GM21723 (cell line): ENCODE data around the gene SSU72.

ENCODE experiments used
- ATAC-seq: cut with Tn5 transposase; IDR thresholded peaks from one replicate; pipeline ENCODE4 v1.9.1; 2021; ENCODE audit warnings: mild to moderate bottlenecking, moderate library complexity; ENCODE audit not compliant: unreplicated experiment

Gene SSU72

DNA sequence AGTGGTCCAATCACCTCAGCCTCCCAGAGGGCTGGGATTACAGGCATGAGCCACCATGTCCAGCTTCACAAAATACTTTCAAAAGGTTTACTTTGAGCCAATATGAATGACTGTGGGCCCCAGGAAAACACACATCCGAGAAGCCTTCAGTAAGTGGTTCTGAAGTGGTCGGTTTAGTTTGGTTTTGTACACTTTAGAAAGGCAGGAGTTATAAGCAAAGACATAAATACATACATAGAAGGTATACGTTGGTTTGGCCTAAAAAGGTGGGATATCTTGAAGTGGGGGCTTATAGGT lies 37.4 kb upstream of the SSU72 start:
- no peak for ATAC-seq

DNA sequence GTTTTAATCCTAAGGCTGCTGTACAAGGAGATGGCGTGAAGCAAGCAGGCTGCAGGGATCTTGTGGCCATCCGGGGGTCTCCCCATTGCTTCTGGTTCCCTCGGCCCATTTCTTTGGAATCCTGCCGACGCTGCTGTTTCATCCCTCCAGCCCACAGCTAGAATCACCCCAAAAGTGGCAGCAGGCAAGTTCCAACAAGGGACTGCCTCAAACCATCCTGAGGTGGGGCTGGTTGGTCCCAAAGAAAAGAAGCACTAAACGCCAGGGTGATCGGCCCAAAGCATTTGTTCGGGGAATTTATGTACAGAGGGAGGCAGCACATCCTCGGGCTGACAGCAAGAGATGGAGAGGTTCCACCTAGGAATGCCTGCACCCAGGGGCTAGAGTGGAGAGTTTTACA lies 36.1 kb upstream of the SSU72 start:
- no peak for ATAC-seq

DNA sequence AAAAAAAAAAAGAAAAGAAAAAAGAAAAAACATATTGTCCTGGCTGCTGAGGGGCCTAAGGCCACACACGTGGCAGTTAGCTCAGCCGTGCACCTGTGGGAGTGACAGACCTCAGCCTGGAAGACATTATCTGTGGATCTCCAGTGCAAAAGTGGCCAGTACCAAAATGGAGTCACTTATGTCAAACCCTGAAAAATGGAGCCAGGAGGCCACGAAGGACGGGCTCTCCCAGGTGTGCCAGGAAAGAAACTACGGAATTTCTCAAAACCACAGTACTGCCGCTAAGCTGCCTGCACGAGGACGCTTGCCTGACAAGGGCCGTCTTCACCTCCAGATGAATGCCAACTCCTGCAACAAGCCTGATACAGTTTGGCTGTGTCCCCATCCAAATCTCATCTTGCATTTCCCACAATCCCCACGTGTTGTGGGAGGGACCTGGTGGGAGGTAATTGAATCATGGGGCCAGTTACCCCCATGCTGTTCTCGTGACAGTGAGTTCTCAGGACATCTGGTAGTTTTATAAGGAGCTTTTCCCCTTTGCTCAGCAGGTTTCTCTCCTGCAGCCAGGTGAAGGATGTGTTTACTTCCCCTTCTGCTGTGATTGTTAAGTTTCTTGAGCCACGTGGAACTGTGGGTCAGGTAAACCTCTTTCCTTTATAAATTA lies 35.3 kb upstream of the SSU72 start:
- ATAC-seq: no peak

DNA sequence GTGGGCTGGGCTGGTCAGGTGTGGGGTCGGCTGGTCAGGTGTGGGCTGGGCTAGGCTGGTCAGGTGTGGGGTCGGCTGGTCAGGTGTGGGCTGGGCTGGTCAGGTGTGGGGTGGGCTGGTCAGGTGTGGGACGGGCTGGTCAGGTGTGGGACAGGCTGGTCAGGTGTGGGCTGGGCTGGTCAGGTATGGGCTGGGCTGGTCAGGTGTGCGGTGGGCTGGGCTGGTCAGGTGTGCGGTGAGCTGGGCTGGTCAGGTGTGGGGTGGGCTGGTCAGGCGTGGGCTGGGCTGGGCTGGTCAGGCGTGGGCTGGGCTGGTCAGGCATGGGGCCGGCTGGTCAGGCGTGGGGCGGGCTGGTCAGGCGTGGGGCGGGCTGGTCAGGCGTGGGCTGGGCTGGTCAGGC lies 31.6 kb upstream of the SSU72 start:
- no peak for ATAC-seq

DNA sequence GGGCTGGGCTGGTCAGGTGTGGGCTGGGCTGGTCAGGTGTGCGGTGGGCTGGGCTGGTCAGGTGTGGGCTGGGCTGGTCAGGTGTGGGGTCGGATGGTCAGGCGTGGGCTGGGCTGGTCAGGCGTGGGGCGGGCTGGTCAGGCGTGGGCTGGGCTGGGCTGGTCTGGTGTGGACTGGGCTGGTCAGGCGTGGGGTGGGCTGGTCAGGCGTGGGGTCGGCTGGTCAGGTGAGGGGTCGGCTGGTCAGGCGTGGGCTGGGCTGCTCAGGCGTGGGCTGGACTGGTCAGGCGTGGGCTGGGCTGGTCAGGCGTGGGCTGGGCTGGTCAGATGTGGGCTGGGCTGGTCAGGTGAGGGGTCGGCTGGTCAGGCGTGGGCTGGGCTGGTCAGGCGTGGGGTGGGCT lies 31.1 kb upstream of the SSU72 start:
- no peak for ATAC-seq

DNA sequence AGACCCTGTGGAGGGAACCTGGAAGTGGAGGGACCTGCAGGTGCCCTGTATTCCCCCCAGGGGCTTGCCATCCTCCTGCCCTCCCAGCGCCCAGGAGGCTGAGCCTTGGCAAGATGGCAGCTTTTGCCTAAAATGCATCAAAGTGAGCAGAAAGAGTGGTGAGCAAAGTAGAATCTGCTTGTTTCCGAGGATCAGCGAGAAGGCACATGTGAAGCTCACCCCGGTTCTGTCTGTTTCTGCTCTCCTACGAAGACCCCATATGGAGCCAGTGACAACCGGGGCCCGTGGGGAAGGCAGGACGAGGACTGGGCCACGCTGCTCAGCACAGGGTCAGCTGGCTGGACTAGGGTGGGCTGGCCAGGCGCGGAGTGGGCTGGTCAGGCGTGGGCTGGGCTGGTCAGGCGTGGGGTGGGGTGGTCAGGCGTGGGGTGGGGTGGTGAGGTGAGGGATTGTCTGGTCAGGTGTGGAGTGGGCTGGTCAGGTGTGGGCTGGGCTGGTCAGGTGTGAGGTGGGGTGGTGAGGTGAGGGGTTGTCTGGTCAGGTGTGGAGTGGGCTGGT lies 30.4 kb upstream of the SSU72 start:
- ATAC-seq: no peak

DNA sequence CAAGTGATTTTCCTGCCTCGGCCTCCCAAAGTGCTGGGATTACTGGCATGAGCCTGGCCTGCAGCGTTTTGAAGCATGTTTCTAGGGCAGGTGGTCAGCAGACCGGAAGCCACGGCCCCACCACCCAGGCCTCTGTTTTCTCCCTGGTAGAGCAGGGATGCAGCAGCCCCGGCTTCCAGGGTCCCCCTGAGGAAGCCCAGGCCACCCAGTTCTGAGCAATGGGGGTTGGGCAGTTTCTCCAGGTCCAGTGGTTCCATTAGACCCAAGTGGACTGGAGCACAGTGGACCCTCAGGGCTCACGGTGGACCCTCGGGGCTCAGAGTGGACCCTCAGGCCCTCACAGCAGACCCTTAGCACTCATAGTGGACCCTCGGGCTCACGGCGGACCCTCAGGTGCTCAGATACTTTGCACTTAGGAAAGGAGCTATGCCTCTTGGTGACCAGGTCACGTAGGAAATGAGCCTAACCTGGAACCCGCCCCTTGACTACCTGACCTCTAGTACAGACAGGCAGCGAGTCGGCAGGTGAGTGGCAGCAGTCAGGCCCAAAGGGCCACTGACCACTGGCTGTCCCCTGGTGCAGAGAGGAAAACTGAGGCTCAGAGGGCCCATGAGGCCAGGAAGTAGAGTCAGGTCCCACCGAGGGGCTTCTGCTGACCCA lies 29.8 kb upstream of the SSU72 start:
- no peak for ATAC-seq

DNA sequence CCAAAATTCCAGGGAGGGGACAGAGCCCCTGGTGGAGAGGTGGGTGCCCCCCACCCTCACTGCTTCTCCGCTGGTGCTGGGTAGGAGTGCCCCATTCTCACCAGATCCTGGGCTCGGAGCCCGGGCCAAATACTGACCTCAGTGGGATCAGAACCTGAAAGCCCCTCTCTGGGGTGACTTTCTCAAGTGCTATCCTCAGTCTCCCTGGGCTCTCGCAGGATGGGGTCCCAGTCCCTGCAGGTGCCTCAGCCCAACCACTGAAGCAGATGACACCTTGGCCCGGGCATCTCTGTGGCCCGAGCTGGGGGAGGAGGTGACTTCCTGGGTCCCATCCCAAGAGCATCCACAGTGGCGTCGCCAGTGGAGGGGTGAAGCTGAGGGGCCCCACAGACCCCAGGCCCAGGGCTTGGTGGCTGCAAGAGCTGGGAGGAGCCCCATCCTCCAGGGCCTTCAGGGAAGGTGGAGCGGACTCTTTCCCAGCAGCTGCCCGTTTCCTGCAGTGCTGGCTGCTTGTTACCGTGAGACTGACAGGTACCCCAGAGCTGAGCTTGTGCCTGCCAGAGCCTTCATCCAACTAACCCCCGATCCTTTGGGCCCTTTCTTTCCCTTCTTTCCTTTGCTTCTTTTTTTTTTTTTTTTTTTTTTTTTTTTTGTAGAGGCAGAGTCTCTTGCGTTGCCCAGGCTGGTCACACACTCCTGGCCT lies 29.2 kb upstream of the SSU72 start:
- no peak for ATAC-seq

DNA sequence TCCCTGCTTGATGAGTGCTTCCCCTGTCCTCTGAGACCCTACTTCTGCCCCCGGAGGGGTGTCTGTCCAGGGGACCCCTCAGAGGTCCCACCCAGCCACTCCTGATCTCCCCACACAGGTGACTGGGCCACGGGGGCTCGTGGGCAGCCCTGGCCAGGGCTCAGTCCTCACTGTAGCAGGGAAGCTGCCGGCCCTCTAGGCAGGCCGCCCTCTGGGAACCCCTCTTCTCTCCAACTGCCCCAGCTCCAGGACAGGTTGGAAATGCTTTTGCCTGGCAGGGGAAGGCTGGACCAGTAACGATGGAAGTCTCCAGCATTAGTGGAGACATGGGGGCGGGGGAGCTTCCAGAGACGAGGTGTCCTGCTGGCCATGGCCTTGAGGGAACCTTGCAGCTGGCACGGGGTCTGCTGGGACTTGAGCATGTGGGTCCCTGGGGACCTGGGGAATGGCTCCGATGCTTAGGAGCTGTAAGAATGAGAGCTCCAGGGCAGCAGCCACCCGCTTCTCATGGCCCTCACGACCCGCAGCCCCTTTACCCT lies 28.4 kb upstream of the SSU72 start:
- ATAC-seq: no peak

DNA sequence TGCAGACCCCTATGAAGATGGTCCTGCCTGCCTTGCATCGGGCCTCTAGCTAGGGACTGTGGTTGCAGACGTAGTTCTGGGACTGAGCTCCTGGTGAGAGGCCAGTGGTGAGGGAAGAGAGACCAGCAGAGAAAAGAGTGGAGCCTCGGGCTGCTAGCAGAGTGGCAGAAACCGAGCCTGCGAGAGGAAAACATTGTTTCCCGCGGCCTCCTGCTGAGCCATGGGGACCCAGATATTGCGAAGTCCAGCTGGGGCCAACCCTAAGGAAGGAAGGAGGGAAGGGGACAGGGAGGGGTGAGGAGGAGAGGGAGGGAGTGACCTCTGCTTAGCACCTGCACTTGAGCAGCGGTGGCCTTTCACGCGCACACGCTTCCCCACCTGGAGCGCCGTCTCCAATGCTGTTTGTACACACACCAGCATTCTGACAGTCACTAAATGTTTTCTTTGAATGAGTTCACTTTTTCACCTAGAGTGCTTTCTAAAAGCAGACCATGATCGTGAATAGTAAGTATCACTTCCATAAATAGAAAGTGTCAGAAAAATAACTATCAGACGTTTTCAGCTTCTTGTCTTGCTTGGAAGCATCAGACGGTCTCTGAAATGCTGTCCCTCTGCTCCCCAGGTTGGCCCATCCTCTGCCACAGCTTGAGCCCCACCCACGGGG lies 27.8 kb upstream of the SSU72 start:
- ATAC-seq: no peak

DNA sequence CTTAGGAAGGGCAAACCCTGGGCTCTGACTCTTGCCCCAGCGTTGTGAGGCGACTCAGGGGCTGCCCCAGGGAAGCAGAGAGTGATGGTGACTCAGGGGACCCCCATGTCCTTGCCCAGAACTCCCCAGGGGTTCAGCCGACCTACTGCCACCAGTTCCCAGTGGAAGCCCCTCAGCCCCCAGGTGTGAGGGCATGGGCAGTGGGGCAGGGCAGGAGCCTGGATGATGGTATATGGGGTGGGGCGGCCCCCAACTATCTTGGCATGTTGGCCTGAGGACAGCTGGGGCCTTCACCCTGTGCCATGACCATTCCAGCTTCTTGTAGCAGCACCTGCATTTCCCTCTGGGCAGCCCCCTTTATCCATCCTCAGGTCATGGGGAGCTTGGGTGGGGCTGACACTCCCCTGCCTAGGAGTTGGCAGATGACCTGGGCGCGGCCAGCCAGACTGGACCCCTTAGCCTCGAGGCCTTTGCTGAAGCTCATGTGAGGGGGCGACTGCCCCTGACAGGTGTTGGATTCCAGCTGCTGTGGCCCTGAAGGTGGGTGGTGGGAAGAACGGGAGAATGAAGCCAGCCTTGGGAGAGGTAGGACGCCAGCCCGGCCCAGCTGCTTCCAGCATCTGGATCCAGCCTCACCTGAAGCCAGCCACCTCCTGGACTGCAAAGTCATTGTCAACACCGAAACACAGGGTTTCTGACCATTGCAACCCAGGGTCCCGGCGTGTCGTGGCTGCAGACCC lies 27.1 kb upstream of the SSU72 start:
- ATAC-seq: no peak

DNA sequence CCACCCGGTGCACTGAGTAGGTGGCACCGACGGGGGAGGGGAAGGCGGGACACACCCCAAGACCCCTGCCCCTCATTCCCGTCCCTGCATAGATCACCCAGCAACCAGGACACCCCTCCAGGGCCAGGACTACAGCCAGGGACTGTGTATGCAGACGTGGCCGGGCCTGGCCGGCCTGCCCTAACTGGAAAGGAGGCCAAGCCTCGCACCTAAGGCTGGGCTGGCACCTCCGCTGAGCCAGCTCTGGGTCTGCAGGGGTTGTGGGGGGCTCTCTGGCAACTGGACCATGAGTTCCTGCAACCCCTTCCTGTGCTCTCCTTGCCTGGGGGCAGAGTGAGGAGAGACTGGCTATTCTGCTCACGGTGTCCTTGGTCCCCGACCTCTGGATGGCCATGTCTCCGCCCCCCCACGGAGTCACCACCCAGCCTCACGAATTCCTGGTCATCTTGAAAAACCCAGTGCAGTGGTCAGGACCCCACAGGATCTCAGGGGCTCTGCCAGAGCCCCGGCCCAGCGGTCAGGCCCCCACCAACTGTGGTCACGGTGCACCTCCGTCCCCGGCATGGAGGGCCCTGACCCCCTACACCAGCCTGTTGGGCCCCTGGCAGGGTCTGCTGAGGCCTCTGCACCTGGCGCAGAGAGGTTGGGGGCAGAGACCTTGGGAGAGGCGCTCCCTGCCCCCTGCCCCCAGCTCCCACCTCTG lies 26.3 kb upstream of the SSU72 start:
- ATAC-seq: no peak

DNA sequence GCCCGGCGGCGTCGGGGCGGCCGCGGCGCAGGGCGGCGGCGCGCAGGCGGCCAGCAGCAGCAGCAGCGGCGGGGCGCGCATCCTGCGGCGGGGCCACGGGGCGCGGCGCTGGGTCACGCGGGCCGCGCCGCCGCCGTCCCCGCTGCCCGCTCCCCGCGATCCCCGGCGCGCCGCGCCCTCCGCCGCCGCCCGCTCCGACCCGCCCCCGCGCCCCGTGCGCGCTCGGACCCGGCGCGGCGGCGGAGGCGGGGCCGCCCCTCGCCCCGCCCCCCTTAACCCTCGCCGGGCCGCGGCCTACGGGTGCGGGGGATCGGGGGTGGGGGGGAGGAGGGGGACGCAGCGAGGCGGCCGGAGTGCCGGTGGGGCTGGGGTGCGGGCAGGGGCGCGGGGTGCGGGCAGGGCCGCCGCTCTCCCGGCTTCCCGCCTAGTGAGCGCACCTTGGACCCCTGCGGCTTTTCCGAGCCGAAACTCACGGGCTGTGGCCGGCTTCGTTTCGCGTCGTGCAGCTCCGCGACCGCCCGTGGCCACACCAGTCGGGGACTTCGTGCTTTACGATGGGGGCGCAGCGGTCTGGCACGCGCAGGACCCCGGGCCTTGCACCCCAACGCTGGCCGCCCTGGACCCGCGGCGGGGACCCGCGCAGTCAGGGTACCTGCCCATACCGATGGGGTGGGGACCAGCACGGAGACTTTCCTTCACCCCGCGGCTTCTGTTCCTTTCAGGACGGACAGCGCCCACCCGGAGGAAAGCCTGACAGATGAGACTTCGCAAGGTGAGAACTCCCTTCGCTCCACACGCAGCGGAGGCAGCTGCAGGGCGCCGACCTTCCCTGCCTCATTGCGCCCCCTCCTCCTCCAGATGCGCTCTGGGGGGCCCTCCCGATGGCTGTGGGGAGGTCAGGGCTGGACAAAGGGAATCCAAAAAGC lies 25.5 kb upstream of the SSU72 start, which contains the start of gene FNDC10:
TSS of gene FNDC10 (minus strand) at position 201 of the 926 bp plus-strand sequence. CDS start at position 81, 120 bp downstream.
- ATAC-seq: no peak

DNA sequence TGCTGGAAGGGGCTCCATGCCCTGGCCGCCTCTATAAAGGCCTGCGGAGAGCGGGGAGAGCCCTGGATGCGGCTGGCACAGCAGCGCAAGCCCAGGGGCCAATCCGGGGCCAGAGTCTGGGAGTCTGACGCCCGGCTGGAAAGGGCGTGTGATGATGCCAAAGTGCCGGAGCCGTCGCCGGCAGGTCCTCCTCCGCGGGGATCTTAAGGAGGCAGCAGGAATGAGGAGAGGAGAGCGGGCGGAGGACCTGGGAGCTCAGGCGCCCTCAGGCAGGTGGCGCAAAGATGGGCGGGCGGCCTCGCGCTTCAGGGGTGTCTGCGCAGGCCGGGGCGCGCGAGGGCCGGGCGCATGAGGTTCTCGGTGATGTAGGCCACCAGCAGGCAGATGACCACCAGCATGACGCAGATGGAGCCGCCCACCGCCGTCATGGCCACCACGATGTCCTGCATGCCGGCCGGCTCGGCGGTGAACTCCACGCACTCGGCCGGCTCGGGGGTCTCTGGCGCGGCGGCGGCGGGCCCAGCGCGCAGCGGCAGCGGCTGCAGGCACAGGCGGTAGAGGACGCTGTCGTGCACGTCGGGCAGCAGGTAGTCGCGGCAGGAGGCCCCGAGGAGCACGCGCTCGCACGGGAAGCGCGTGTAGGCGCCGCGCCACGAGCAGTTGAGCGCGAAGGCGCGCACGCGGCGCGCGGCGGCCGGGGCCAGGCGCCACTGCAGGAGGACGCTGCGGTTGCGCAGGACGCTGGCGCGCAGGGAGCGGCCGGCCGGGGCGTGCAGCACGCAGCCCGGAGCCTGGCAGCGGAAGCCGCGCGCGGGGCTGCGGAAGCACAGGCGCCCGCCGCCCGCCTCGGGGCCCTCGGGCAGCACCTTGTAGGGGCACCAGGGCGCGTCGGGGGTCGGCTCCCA lies 24.6 kb upstream of the SSU72 start:
- ATAC-seq: no peak

DNA sequence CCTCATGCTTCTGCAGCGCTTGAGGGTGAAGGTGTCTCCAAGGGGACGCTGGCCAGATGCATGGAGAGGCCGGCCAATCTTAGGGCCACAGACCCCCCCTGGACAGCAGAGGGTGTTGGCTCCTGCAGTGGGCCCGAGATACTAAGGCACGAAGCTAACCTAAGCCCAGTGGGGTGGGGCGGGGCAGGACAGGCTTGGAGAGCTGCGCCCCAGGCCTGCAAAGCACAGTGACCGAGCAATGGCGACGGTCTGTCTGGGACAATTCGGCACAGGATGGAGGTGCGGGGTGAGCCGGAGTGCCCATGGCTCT lies 24.0 kb upstream of the SSU72 start:
- no peak for ATAC-seq

DNA sequence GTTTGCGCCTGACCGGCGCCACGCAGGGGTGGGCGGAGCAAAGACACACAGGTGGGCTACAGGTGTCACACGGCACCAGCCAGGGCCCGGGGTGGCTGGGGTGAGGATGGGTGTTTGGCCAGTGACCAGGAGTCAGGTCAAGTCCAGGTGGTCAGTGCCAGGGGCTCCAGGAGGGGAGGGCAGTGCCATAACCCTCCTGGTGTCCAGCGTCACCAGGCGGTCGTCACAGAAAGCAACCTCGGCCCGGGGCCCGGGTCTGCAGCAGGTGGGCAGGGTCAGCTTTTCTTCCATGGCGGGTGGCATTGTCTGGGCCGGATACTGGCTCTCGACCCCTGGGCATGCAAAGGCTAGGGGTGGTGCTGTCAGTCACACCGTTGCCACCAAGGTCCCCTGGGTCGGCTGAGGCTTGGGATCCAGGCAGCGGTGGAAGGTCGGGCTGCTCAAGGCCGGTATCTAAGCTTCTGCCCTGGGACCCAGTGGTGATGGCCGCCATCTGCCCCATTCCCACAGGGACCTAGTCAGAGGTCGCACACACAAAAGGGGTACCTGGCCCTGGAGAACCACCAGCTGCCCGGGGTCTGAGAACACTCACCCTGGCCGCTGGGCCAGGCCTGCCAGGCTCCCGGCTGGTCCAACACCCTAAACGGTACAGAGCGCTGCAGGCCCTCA lies 23.5 kb upstream of the SSU72 start:
- no peak for ATAC-seq

DNA sequence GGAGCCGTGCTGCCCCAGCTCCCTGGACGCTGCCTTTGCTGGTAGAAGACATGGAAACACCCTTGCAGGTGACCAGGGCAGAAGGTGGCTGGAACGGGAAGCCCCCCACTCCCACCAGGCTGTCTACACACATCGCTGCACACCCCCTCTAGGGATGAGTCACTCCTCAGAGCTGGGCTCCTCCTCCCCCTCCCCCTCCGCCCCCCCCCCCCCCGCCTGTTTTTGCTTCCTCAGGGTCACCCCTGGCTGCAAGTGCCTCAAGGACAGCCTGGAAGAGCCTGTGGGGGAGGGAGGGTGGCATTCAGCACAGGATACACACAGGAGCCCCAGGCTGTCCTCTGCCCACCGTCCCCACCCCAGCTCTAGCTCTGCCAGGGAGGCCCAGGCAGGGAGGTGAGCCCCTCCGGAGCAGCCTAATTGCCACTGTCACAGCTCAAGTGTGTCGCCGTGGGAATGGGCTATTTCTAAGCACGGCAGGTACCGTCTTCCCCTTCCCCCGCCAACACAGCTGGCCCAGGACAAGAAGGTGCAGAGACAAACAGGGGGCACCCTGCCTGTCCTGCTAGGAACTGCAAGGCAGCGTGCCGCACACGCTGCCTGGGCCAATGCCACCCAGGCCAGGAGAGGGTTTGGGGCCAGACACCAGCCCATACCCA lies 22.7 kb upstream of the SSU72 start:
- ATAC-seq: no peak
